Measurements from ENCODE around the gene MACF1. TPM values are rescaled to one million over a fixed set of nuclear protein-coding genes. Genes with fewer than 3 reads are reported as not detected.

MACF1 gene
- total and polyA plus RNA-seq, 12 donors: 85.3 to 379 (median 305) TPM

- H3K4me1 ChIP-seq: peaks cover 0 to 11% (median 0%) of the 10 kb centered on the region in 9 donors
- no peak overlapping the region for H3K4me3 ChIP-seq
- H3K36me3 ChIP-seq: peaks cover 0 to 100% (median 63%) of the 10 kb centered on the region in 9 donors
- no peaks in the 10 kb centered on the region for H3K9me3 ChIP-seq
- ATAC-seq (no peak), DNase-seq (no peak)
- 73 to 76% methylated on average over 4 of the region's 4 CpGs for WGBS, 2 donors
- no peaks in the 10 kb centered on the region for H3K27me3 ChIP-seq
- H3K27ac ChIP-seq: no peak overlapping the region
- TF ChIP-seq, protein P1, sequence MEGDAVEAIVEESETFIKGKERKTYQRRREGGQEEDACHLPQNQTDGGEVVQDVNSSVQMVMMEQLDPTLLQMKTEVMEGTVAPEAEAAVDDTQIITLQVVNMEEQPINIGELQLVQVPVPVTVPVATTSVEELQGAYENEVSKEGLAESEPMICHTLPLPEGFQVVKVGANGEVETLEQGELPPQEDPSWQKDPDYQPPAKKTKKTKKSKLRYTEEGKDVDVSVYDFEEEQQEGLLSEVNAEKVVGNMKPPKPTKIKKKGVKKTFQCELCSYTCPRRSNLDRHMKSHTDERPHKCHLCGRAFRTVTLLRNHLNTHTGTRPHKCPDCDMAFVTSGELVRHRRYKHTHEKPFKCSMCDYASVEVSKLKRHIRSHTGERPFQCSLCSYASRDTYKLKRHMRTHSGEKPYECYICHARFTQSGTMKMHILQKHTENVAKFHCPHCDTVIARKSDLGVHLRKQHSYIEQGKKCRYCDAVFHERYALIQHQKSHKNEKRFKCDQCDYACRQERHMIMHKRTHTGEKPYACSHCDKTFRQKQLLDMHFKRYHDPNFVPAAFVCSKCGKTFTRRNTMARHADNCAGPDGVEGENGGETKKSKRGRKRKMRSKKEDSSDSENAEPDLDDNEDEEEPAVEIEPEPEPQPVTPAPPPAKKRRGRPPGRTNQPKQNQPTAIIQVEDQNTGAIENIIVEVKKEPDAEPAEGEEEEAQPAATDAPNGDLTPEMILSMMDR (IDR thresholded peaks at IDR 0.05): no peak
- intact Hi-C loops (cut with DNase I): loop anchor here in 2 of 10 donors (10.0 kb wide), 1 partner anchor 112 kb away; no protein-coding TSS in a partner anchor
These were observed 128.8 kb downstream of the MACF1 start for GRCh38 chr1:39333296-39333695.

- H3K36me3 ChIP-seq: peaks cover 0 to 100% (median 70%) of the 10 kb centered on the region in 9 donors
- intact Hi-C loops (cut with DNase I): loop anchor here in 2 of 10 donors (10.0 kb wide), 1 partner anchor 110 kb away; no protein-coding TSS in a partner anchor
- no peak for ATAC-seq
These were observed 130.7 kb downstream of the MACF1 start for GRCh38 chr1:39335216-39335615.

GRCh38 chr1:39337067-39337466 is 132.6 kb downstream of the MACF1 start:
- Histone ChIP-seq H3K4me1 (peaks cover 0 to 11% (median 0%) of the 10 kb centered on the region in 9 donors), H3K36me3 (peaks cover 0 to 100% (median 72%) of the 10 kb centered on the region in 9 donors), H3K27ac (no peak overlapping the region), H3K9me3 (no peaks in the 10 kb centered on the region), H3K4me3 (no peak overlapping the region), H3K27me3 (no peaks in the 10 kb centered on the region)
- ATAC-seq (no peak), DNase-seq (no peak)
- intact Hi-C loops (cut with DNase I): loop anchor here in 2 of 10 donors (10.0 kb wide), 1 partner anchor 108 kb away; no protein-coding TSS in a partner anchor
- TF ChIP-seq, protein P1 (IDR thresholded peaks at IDR 0.05): no peak
- 87 to 89% methylated on average over 3 of the region's 3 CpGs for WGBS, 2 donors

More at GRCh38 chr1:39335216-39335615, 130.7 kb downstream of the MACF1 start:
- DNase-seq: no peak
- 82 to 94% methylated on average over 3 of the region's 3 CpGs for WGBS, 2 donors
- no peaks in the 10 kb centered on the region for H3K9me3 ChIP-seq
- H3K4me1 ChIP-seq: peaks cover 0 to 11% (median 0%) of the 10 kb centered on the region in 9 donors
- H3K4me3 ChIP-seq: no peak overlapping the region
- TF ChIP-seq, protein P1 (IDR thresholded peaks at IDR 0.05): no peak
- H3K27me3 ChIP-seq: no peaks in the 10 kb centered on the region
- no peak overlapping the region for H3K27ac ChIP-seq

DNA sequence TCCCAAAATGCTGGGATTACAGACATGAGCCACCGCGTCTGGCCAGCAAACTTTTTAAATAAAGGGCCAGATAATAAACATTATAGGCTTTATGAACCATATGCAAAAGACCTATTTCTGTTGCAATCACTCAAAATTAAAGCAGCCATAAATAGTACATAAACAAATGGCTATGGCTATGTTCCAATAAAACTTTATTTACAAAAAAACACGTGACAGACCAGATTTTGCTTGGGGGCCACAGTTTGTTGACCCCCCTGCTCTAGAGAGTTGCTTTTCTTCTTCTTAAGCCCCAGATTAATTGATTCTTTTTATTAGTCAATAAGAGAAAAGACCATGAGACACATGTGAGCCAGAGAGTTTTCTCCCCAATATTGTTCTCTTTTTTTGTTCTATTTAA is 138.3 kb downstream of the MACF1 start:
- DNase-seq (no peak), ATAC-seq (no peak)
- intact Hi-C loops (cut with DNase I): no loop called here
- no peak overlapping the region for H3K4me3 ChIP-seq
- WGBS, 2 donors: 91 to 95% methylated on average over 3 of the region's 3 CpGs
- no peaks in the 10 kb centered on the region for H3K9me3 ChIP-seq
- TF ChIP-seq, protein P1 (IDR thresholded peaks at IDR 0.05): no peak
- no peaks in the 10 kb centered on the region for H3K4me1 ChIP-seq
- H3K27me3 ChIP-seq: no peaks in the 10 kb centered on the region
- H3K27ac ChIP-seq: no peak overlapping the region
- peaks cover 0 to 100% (median 63%) of the 10 kb centered on the region in 9 donors for H3K36me3 ChIP-seq

Measured in heart right ventricle (tissue), 16 donors.